ENCODE measurements around the gene AQP12A.
"Not testable (repeated sequence)": the region's sequence is repeated elsewhere in the genome, so short reads cannot be mapped to it uniquely, and the experiment has no call there.

- TF ChIP-seq CTCF (optimal IDR thresholded peaks at IDR 0.05 in 1 of 3, IDR thresholded peaks at IDR 0.05 in 1 of 3, conservative IDR thresholded peaks at IDR 0.05 in 1 of 3; ENCODE audit: extremely low read depth in 1 of 3, insufficient read depth in 2 of 3, low read length in 3 of 3); EZH2 (IDR thresholded peaks at IDR 0.05; ENCODE audit: low read length): not testable (repeated sequence)
Measured at GRCh38 chr2:240698852-240699561, 7.3 kb downstream of the AQP12A start.
